Endothelial cell of umbilical vein (primary cell): ENCODE measurements around the gene ZP2. TPM values are rescaled to one million over a fixed set of nuclear protein-coding genes. Genes with fewer than 3 reads are reported as not detected.

ENCODE experiments used
- BruUV-seq: library from RNA; stranded (reverse); fragments of 400-500 nt; replicated peaks from 2 replicates; lab custom pipeline; 2021; lab: Mats Ljungman, UMichigan
- CTCF ChIA-PET: fragments of 300-600, 350-600 bp; sonication (Branson Sonifier 250); formaldehyde crosslinking; loops from one replicate; lab custom pipeline; 2021; ENCODE audit warnings: antibody characterized with exemption, inconsistent platforms; lab: Charles Lee
- POLR2A ChIA-PET: fragments of 300-600, 350-600 bp; sonication (Branson Sonifier 250); formaldehyde crosslinking; loops from one replicate; lab custom pipeline; 2021; ENCODE audit warnings: antibody characterized with exemption, inconsistent platforms; lab: Charles Lee
- DNase-seq: peaks from one replicate; pipeline ENCODE4 v3.0.0-alpha.2; 2011; ENCODE audit warnings: low read depth, low spot score
- FAIRE-seq: peaks from 2 replicates; lab custom pipeline; 2011; peaks lifted over from hg19 to GRCh38; lab: Jason Lieb, UNC
- H2AFZ ChIP-seq: 2 replicates; pipeline ENCODE4 v1.6.0; 2012; ENCODE audit warnings: low read depth, low read length, control low read depth, inconsistent platforms
- H3K27ac ChIP-seq: 2 replicates; pipeline ENCODE4 v1.5.1; 2011; ENCODE audit warnings: low read depth, mild to moderate bottlenecking, control low read depth, low read length, moderate library complexity; ENCODE audit not compliant: insufficient read depth
- H3K27me3 ChIP-seq, 2 experiments: 2 replicates each; pipeline versions ENCODE4 v1.6.0 to v1.6.1; 2011; ENCODE audit warnings: low read length in 2 of 2, mixed read lengths in 1 of 2; ENCODE audit not compliant: control insufficient read depth in 2 of 2, insufficient read depth in 2 of 2
- H3K36me3 ChIP-seq, 2 experiments: 2 replicates in 1 of 2; 3 replicates in 1 of 2; pipeline ENCODE4 v1.5.1; 2011; ENCODE audit warnings: low read length in 2 of 2, mild to moderate bottlenecking in 1 of 2, moderate library complexity in 1 of 2; ENCODE audit not compliant: control insufficient read depth in 2 of 2, insufficient read depth in 2 of 2; ENCODE audit errors: extremely low read depth in 1 of 2
- H3K4me1 ChIP-seq: 3 replicates; pipeline ENCODE4 v1.5.1; 2011; ENCODE audit warnings: mild to moderate bottlenecking, low read length; ENCODE audit not compliant: control insufficient read depth, insufficient read depth; ENCODE audit errors: extremely low read depth
- H3K4me2 ChIP-seq: 2 replicates; pipeline ENCODE4 v1.6.1; 2011; ENCODE audit warnings: low read length, control low read depth, mixed read lengths; ENCODE audit not compliant: insufficient read depth
- H3K4me3 ChIP-seq, 3 experiments: fragments of 200-600 bp in 1 of 3; sonication (generic), shearing (Covaris generic) in 1 of 3; replicated peaks in 1 of 3; 2 replicates each; pipeline ENCODE4 v1.5.1; 2011 to 2016; ENCODE audit warnings: control low read depth in 3 of 3, low read length in 3 of 3, mild to moderate bottlenecking in 2 of 3, inconsistent platforms in 1 of 3, low read depth in 1 of 3, moderate library complexity in 1 of 3; ENCODE audit not compliant: insufficient read depth in 1 of 3
- H3K79me2 ChIP-seq: 2 replicates; pipeline ENCODE4 v1.6.0; 2012; ENCODE audit warnings: low read length, inconsistent platforms; ENCODE audit not compliant: control insufficient read depth, insufficient read depth
- H3K9ac ChIP-seq: replicated peaks from 2 replicates; pipeline ENCODE3; 2011; ENCODE audit warnings: low read length, control low read depth; ENCODE audit not compliant: insufficient read depth; ENCODE audit errors: extremely low read depth
- H3K9me1 ChIP-seq: replicated peaks from 3 replicates; pipeline ENCODE4 v1.6.0; 2011; ENCODE audit warnings: mild to moderate bottlenecking, low read length; ENCODE audit not compliant: control insufficient read depth, insufficient read depth; ENCODE audit errors: extremely low read depth
- H3K9me3 ChIP-seq: replicated peaks from 2 replicates; pipeline ENCODE4 v1.5.1; 2012; ENCODE audit warnings: low read length, inconsistent platforms; ENCODE audit not compliant: control insufficient read depth, insufficient read depth
- H4K20me1 ChIP-seq: replicated peaks from 2 replicates; pipeline ENCODE3; 2011; ENCODE audit warnings: mild to moderate bottlenecking, low read length; ENCODE audit not compliant: control insufficient read depth, insufficient read depth; ENCODE audit errors: extremely low read depth
- CTCF ChIP-seq, 2 donors: IDR thresholded peaks; 1 replicate in 1 of 2; 2 replicates in 1 of 2; pipeline ENCODE4 v1.5.1; 2011; ENCODE audit warnings: low read length in 2 of 2, mild to moderate bottlenecking in 2 of 2, moderate library complexity in 2 of 2, control low read depth in 1 of 2, inconsistent platforms in 1 of 2, low read depth in 1 of 2; ENCODE audit not compliant: insufficient read depth in 1 of 2; ENCODE audit errors: extremely low read depth in 1 of 2
- EZH2 ChIP-seq: IDR thresholded peaks from 2 replicates; pipeline ENCODE4 v1.6.1; 2012; ENCODE audit warnings: borderline replicate concordance, low read depth, mild to moderate bottlenecking, moderate library complexity, low read length, inconsistent platforms; ENCODE audit not compliant: severe bottlenecking
- FOS ChIP-seq: IDR thresholded peaks from 2 replicates; pipeline ENCODE4 v1.6.1; 2011; ENCODE audit warnings: mild to moderate bottlenecking, low read length, moderate library complexity, borderline replicate concordance; ENCODE audit not compliant: insufficient read depth
- GATA2 ChIP-seq: IDR thresholded peaks from 2 replicates; pipeline ENCODE4 v1.7.0; 2011; ENCODE audit warnings: low read depth, mild to moderate bottlenecking, moderate library complexity, mixed read lengths, low read length; ENCODE audit not compliant: insufficient read length, insufficient read depth
- JUN ChIP-seq: IDR thresholded peaks from 2 replicates; pipeline ENCODE4 v1.6.1; 2011; ENCODE audit warnings: borderline replicate concordance, low read depth; ENCODE audit not compliant: insufficient read length, insufficient read depth
- MAX ChIP-seq: IDR thresholded peaks from 2 replicates; pipeline ENCODE4 v1.6.1; 2011; ENCODE audit not compliant: insufficient read depth, insufficient read length
- MYC ChIP-seq: IDR thresholded peaks from one replicate; pipeline ENCODE4 v1.6.1; 2011; ENCODE audit warnings: mild to moderate bottlenecking, low read depth, low read length
- POLR2A ChIP-seq: IDR thresholded peaks from 2 replicates; pipeline ENCODE4 v1.6.1; 2012; ENCODE audit warnings: low read depth, mild to moderate bottlenecking, control low read depth, low read length
- POLR2AphosphoS5 ChIP-seq: IDR thresholded peaks from 2 replicates; pipeline ENCODE4 v1.6.1; 2012; ENCODE audit warnings: low read depth, mild to moderate bottlenecking, control low read depth, low read length, moderate library complexity; ENCODE audit not compliant: insufficient read depth
- dilution Hi-C: fragments of 300-500 bp; cut with MboI; formaldehyde crosslinking; loops from one replicate; pipeline ENCODE4 v1.15.0; 2019; ENCODE audit warnings: low sequenced_read_pairs; ENCODE audit not compliant: extremely low pct_ligation_motif_present
- intact Hi-C: fragments of 100-400 bp; cut with micrococcal nuclease; formaldehyde crosslinking; loops from one replicate; pipeline ENCODE4 v1.10.0; 2022
- polyA plus RNA-seq, 4 experiments: library from polyadenylated mRNA; depleted of rRNA in 3 of 4; stranded (reverse) in 3 of 4; unstranded in 1 of 4; fragments of >200 nt; gene quantifications; 2 replicates each; pipeline versions ENCODE4 v1.2.1 to v1.2.3, GENCODE V29; 2011 to 2012; ENCODE audit warnings: missing spikeins in 1 of 4
- total RNA-seq: library from RNA; stranded (reverse); gene quantifications from 2 replicates; pipeline ENCODE4 v1.2.3, GENCODE V29; 2021

ZP2 gene
- total and polyA plus RNA-seq, 2 donors (not counting 3 experiments of a cell fraction or from before 2014, with no cell fraction given), result not detected

GRCh38 chr16:21244518-21245215, 33.3 kb upstream of the ZP2 start:
- dilution Hi-C loops, result no loop called here
- BruUV-seq, result no TSS peak

More at GRCh38 chr16:21244518-21245215, 33.3 kb upstream of the ZP2 start:
- intact Hi-C loops, result no loop called here
- no peak for FAIRE-seq
- H3K27me3 ChIP-seq, result peaks cover 6 to 8% of the 10 kb centered on the region in 2 experiments
- H3K4me1 ChIP-seq, result no peaks in the 10 kb centered on the region
- no peak overlapping the region for H3K9ac ChIP-seq
- ChIA-PET CTCF (no interaction called here), POLR2A (no interaction called here)
- no peak overlapping the region for H3K4me2 ChIP-seq
- DNase-seq, result no peak
- no peak overlapping the region for H2AFZ ChIP-seq
- no peaks in the 10 kb centered on the region for H4K20me1 ChIP-seq
- no peaks in the 10 kb centered on the region for H3K36me3 ChIP-seq
- TF ChIP-seq GATA2 (no peak), MYC (no peak), FOS (no peak), CTCF (IDR thresholded peaks at IDR 0.05; ENCODE audit: extremely low read depth in 1 of 2, insufficient read depth in 1 of 2, low read depth in 1 of 2, low read length in 2 of 2) (no peak), POLR2AphosphoS5 (no peak), MAX (no peak), JUN (no peak), EZH2 (no peak), POLR2A (no peak)
- H3K27ac ChIP-seq, result no peak overlapping the region
- no peaks in the 10 kb centered on the region for H3K79me2 ChIP-seq
- no peaks in the 10 kb centered on the region for H3K9me1 ChIP-seq
- H3K9me3 ChIP-seq, result no peaks in the 10 kb centered on the region
- H3K4me3 ChIP-seq, result no peak overlapping the region
